Ecto neural progenitor cell (in vitro differentiated cells): ENCODE data around the gene CCDC170.

Experiments
- DNase-seq: peaks from one replicate; pipeline ENCODE4 v3.0.0-alpha.2; 2018; ENCODE audit warnings: low spot score

CCDC170 gene

DNA sequence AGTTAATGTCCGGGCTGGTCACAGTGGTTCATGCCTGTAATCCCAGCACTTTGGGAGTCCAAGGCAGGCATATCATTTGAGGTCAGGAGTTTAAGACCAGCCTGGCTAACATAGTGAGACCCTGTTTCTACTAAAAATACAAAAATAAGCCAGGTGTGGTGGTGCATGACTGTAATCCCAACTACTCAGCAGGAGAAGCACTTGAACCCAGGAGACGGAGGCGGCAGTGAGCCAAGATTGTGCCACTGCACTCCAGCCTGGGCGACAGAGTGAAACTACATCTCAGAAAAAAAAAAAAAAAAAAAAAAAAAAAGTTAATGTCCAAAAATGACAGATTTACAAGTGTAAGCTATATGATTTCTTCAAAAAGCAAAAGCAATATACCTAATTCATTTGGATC, 124.9 kb downstream of the CCDC170 start:
- DNase-seq: no peak

DNA sequence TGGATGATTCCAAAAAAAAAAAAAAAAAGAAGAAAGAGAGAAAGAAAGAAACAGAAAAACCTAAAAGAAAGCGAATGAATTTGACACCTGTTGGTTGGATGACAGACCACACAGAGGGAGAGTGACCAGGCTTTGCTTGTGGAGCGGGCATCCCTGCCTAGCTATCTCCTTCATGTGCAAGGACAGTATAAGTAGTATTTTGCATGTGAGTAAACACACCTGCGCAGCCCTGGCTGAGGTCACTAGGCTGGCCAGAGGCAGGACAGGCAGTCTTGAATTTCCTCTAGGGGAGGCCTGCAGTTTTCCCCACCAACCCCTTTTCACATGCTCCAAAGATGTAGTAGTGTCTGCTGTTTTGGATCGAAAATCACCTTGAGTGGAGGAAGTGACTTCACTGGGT, 126.4 kb downstream of the CCDC170 start:
- DNase-seq: no peak

DNA sequence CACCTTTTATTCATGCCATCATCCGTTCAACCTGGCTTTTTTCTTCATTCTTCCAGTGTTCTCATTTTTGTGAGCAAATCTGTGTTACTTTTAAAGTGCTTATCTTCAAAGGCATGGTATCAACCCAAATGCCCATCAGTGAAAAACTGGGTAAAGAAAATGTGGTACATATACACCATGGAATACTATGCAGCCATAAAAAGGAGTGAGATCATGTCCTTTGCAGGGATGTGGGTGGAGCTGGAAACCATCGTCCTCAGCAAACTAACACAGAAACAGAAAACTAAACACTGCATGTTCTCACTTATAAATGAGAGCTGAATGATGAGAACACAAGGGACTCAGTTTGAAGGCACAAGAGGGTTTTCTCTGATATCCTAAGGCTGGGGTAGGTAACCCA, 130.3 kb downstream of the CCDC170 start:
- no peak for DNase-seq

DNA sequence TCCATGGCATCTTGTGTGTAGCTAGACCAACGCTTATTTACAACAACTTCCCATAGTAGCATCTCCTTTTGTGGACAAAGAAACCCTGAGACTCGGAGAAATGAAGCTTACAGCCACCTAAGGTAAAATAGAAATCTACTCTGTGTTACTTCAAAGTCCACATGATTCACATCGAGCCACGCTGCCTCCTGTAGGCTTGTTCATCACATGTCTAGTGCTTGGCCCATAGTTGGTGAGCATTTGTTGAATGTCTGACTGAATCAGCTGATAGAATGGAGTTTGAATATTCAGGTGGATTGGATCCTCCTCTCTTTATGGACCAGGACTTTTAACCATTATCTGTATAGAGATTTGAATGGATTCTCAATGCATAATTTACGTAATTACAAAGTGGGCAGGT, 130.7 kb downstream of the CCDC170 start:
- DNase-seq: no peak

DNA sequence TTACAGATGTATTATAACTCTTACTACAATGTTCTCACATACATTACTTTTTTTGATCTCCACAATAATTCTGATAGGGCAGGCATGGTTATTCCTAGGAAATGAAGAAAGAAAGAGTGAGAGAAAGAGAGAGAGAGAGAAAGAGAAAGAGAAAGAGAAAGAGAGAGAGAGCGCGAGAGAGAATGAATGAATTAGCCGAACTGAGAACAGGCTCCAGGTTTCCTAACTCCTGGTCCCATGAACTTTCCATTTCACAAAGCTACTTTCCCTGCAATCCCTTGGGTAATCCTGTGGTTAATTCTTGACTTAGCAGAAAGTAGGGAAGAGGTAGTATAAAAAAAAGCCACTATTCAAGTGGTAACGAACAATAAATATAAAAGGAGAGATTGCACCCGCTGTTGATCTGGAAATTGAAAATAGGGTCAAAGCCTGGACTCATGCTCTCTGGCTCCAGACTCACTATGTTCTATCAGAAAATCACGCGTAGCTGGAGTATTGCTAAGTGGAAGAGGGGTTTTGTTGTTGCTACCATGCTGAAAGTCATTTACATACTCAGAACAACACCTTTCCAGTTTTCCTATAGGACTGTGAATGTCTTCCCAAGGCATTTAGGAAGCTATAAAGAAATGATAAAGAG, 131.2 kb downstream of the CCDC170 start:
- DNase-seq: no peak

DNA sequence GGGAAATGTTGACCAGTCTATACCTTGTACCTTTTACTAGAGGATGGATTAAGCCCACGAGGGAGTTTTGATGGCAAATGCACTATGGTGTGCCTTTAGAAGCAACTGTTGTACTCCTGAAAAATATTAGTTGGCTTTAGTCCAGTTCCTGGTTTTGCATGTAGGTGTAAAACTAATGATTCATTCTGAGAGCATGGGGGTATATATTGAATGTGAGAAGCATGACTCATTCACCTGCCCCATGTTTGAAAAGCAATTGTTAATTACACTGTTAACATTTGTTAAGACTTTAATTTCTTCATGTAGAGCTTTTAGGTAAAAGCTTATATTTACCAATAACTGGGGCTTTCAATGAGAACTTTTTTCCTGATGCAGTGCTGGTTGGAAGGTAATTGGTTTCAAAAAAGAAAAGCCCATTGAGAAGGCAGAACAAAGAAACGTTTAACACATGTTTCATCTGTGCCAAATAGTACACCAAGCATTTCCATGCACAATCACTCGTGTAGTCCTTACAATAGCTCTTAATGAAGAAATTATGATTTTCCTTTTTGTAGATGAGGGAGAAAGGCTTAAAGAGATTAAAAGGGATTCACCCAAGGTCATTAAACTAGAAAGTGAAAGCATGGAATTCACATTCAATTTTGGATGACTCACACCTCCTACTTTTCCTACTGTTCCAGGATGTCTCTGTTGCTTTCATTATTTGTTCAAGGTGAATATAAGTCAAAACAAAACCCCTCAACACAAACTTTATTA, 134.1 kb downstream of the CCDC170 start:
- no peak for DNase-seq

DNA sequence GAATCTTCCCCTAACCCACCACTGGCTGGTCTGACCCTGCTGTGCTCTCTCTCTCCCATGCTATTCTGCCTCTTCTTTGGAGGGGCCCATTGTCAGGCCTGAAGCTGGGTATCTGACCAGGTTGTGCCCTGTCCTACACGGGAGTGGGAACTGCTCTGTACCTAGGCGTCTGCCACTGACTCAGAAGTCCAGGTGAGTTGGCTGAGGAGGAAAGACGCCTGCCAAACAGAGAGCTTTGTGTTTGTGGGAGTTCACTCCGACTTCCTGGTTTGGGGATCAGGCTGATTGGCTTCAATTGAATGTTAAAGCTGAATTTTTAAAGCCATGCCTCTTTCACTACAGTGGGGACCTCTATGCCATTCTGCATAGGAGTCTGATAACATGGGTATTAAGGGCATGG, 136.0 kb downstream of the CCDC170 start:
- DNase-seq: no peak

DNA sequence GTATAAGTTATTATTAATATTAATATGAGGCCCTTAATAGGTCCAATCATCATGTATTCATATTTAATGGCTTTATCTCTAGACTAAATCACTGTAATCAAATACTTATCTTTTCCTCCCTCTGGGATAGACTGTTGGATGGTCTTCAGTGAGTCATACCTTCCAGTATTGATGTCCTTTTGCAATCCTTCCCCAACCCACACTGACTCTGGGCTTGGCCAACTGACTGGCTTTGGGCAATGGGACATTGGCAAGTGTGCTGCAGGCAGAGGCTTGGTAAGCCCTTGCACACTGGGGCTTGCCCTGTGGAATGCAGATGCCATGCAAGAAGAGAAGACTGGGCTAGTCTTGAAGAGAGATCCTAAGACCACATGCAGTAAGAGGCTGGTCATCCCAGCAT, 136.6 kb downstream of the CCDC170 start:
- DNase-seq: no peak

DNA sequence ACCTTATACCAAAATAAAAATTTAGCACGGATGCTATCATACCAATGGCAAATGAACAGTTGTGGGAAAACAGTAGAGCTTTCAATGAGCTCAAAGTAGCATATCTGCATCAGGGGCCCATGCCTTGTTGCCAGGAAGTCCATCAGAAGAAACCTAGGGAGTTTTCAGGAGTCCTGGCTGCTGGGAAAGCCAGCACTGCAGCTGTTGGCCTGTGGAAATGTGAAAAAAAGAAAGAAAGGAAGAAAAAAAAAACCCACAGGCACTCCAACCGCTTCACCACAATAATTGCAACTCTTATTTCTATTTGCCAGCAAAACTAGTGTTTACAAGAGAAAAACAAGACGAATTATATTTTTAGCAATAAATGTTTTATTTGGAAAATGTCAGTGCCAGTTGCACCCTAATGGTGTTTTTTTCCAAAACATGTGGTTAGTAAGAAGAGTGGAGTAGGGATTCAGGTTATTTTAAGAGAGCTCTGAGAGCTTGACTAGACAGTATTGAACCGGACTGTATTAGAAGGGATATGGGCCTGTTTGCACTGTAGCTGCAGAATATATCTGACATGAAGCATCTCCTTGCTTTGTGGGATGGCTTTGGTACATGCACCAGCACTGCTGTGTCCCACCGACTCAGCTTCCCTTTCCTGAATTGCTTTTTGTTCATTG, 137.3 kb downstream of the CCDC170 start:
- DNase-seq: no peak

DNA sequence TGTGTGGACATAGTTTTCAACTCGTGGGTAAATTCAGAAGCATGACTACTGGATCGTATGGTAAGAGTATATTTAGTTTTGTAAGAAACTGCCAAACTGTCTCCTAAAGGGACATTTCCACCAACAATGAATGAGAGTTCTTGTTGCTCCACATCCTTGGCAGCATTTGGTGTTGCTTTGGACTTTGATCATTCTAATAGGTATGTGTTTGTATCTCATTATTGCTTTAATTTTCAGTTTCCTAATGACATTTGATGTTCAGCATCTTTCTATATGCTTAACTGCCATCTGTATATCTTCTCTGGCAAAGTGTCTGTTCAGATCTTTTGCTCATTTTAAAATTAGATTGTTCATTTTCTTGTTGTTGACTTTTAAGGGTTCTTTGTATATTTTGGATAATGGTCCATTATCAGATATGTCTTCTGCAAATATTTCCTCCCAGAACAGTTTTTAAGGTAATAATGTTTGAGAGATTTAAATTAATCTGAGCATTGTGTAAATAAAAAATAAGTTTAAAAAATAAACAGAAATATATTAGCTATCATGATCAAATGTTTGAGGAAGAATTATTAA, 138.7 kb downstream of the CCDC170 start:
- no peak for DNase-seq

DNA sequence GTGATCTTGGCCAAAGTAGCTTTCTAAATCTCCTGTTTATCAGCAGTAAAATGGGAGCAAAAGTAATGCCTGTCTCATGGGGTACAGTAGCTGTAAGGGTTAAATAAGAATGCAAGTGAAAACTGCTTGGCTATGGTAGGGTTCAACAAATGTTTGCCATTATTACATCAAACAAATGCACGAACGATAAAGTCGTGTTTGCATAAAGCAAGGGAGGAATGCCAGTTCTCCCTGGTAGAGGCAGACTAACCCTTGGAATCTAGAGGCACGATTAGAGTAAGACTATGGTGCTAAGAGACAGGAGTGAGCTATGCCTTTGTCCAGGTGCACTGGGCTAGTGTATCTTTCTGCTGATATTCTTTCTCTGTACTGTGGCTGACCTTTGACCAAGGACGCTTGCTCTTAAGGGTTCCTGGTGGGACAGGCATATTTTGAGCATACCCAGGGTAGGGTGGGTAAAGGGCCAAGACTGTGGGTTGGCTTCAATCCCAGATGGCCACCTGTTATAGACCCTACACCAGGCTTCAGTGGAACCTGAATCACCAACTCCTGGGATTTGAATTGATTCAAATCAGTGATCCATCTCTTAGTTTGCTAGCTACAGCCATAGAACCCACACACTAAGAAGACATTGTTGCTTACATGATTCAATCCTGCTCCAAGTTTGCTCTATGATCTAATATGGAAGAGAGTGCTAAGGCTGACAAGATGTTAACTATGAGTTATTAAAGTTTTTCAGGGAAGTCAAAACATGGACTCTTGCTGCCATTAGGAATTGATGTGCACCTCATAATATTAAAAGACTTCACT, 139.9 kb downstream of the CCDC170 start:
- no peak for DNase-seq

DNA sequence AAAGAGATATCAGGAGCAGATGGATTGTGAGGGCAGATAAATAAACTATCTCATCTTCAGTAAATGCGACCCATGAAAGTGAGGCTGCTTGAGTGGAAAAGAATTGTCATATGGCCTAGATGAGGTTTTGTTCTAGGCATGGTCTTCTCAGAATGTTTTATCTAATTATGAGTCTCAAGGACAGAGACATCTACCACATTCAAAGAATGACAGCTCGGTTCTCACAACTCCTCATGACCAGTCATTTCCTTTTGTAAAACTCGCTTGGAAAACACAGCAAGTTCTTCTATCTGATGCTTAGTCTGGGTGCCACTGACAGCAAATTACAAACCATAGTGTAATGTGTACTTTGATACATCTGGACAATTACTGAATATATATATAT, 140.5 kb downstream of the CCDC170 start:
- no peak for DNase-seq

DNA sequence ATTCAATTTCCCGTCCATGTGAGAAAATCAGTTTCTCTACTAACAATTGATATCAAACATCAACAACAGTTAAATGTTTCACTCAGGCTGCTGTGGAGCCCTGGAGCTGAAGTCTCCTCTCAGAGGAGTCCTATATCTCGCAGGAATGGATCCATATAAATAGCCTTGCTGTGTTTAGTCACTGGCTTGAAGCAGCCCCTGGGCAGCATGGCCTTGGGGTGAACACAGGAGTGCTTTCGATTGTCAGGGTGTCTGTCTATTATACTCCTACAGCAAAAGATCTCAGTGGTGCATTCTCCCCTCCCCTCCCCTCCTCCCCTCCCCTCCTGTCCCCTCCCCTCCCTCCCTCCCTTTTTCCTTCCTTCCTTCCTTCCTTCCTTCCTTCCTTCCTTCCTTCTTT, 141.9 kb downstream of the CCDC170 start:
- no peak for DNase-seq

DNA sequence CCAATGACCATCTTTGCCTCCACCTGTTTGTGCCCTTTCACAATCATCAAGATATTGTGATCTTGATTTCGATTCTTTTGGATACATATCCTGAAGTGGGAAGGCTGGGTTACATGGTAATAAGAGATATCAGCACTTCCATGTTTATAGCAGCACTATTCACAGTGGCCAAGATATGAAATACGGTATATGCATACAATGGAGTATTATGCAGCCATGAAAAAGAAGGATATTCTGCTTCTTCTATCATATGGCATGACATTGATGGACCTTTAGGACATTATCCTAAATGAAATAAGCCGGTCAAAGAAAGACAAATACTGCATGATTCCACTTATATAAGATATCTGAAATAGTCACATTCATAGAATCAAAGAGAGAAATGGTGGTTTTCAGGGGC, 144.0 kb downstream of the CCDC170 start:
- no peak for DNase-seq

DNA sequence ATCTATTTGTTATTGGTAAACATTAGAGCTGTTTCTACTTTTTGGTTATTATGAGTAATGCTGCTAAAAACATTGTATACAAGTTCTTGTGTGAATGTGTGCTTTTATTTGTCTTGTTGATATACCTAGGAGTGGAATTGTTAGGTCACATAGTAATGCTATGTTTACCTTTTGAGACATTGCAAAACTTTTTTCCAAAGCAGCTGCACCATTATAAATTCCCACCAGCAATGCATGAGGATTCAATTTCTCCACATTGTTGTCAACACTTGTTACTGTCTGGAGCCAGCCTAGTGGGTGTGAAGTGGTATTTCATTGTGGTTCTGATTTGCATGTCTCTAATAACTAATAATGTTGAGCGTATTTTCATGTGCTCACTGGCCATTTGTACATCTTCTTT, 145.9 kb downstream of the CCDC170 start:
- DNase-seq: no peak

DNA sequence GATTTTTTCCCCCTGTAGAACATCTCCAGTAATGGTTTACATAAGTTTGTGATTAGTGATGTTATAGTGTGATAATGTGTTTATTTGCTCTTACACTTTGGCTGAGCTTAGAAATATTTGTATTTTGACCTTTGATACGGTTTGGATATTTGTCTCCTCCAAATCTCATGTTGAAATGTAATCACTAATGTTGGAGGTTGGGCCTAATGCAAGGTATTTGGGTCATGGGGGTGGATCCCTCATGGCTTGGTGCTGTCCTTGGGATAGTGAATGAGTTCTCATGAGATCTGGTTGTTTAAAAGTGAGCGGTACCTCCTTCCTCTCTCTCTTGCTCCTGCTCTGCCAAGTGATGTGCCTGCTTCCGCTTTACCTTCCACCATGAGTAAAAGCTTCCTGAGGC, 147.2 kb downstream of the CCDC170 start:
- no peak for DNase-seq

DNA sequence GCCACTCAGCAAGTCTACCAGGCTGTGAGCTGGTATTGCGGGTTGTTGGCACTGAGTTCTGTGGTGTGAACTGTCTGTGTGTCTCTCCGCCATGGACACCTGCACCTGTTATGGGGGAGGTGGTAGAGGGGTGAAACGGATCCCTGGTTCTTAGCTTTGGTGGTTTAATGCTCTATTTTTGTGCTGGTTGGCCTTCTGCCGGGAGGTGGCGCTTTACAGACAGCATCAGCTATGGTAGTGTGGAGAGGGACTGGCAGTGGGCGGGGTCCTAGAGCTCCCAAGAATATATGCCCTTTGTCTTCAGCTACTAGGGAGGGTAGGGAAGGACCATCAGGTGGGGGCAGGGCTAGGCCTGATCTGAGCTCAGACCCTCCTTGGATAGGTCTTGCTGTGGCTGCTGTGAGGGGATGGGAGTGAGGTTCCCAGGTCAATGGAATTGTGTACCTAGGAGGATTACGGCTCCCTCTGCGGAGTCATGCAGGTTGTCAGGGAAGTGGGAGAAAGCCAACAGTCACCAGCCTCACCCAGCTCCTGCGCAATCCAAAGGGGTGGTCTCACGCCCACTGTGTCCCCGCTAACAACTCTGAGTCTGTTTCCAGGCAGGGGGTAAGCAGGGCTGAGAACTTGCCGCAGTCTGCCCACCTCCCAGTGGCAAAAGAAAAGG, 154.3 kb downstream of the CCDC170 start:
- peak; percentile 77 for DNase-seq

DNA sequence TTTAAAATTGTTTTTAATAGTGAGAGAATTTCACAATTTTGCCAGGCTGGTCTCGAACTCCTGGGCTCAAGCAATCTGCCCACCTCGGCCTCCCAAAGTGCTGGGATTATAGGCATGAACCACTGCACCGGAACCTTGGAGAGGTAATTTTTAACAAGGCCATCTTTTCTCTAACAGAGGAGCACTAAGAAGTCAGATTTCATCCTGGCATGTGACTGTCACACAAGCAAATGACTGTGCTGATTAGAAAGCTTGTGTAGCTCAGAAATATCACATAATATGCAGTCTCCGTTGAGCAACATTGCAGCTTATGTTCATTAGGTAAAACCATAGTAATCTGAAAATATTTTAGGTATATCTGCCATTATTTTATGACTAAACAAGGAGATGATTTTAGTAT, 156.0 kb downstream of the CCDC170 start:
- DNase-seq: no peak

DNA sequence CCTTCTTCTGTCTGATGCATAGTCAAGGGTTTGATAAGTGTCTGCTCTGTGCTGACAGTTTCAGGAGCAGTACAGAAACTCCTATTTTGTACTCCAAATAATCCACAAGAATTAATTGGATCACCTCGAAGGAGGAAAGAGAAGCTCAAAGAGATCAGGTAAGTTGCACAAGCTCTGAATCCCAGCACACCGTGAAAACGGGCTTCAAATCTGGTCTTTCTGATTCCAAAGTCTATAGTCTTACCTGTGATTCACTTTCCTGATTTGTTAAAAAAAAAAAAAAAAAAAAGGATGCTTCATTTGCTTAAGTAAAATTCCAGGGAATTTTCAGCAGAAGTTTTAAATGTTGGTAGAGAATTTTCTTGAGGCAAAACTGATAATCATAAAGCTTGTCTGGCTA, 157.8 kb downstream of the CCDC170 start:
- DNase-seq: no peak

DNA sequence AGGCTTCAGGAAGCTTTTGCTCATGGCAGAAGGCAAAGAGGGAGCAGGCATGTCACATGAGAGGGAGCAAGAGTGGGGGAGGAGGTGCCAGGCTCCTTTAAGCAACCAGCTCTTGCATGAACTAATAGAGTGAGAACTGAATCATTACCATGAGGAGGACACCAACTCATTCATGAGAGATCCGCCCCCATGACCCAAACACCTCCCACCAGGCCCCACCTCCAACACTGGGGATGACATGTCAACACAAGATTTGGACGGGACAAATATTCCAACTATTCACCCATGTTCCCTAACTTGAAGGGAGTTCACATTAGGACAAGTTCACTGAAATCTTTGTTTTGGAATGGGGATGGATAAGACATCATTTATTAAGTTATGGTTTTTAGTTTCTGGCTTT, 158.5 kb downstream of the CCDC170 start:
- no peak for DNase-seq

DNA sequence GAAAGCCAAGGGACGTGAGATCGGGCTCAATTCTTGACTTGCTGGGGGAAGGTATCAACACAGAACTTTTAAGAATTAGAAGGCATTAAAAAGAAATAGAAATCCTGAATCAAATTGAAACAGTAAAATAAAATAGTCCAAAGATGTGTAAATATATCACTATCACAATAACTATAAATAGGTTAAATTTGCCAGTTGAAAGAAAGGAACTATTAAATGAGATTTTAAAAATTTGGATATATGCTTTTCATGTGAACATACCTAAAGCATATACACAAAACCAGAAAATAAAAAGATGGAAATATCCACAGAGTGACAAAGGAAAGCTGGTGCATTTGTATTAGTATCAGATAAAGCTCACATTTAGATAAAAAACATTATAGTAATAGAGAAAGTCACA, 161.3 kb downstream of the CCDC170 start:
- DNase-seq: no peak

DNA sequence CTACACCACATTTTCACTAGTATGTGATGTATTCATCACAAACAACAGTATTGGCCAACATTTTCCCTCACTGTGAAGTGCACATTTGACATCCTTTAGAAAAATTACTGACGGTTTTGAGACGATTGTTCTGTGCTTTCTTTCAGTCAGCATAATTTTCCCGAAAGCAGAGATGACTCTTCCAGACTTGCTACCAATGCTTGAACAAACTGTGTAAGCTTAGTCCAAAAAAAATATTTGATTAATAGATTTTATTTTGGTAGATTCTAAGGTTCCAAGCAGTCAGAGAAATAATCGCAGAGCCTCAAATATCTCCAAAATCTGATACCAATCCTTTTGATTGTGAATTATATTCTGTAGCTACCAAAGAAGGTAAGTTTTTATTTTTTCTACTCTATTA, 162.6 kb downstream of the CCDC170 start:
- no peak for DNase-seq
